Vagina (tissue), 2 donors: ENCODE measurements around the gene MXRA7.

Source experiments
- CTCF ChIP-seq, 3 experiments: fragments of 450-650 bp in 2 of 3; fragments of 200-600 bp in 1 of 3; sonication (generic) in 1 of 3; IDR thresholded peaks; one replicate each; pipeline ENCODE4 v1.5.1; 2017 to 2019; ENCODE audit warnings: antibody characterized with exemption in 3 of 3, mild to moderate bottlenecking in 2 of 3, moderate library complexity in 2 of 3
- POLR2A ChIP-seq, 2 donors: fragments of 450-650 bp; IDR thresholded peaks; one replicate each; pipeline ENCODE4 v1.6.1; 2017; ENCODE audit warnings: antibody characterized with exemption in 2 of 2, mild to moderate bottlenecking in 2 of 2, moderate library complexity in 2 of 2
- POLR2AphosphoS5 ChIP-seq, 2 donors: sonication (generic); formaldehyde crosslinking; IDR thresholded peaks; one replicate each; pipeline ENCODE4 v1.9.0; 2017; ENCODE audit warnings: antibody characterized with exemption in 2 of 2, mild to moderate bottlenecking in 2 of 2, low read depth in 1 of 2; ENCODE audit not compliant: insufficient read depth in 1 of 2

- no peak for TF ChIP-seq POLR2A (IDR thresholded peaks at IDR 0.05)
- TF ChIP-seq CTCF (IDR thresholded peaks at IDR 0.05), result no peak
- no peak for TF ChIP-seq POLR2AphosphoS5 (IDR thresholded peaks at IDR 0.05; ENCODE audit: insufficient read depth in 1 of 2, low read depth in 1 of 2)
Observed at GRCh38 chr17:76633628-76634328, 77.0 kb downstream of the MXRA7 start.
